ENCODE data around the gene HS1BP3.
A peak's percentile ranks its signal among the peaks of the same experiment; 100 is the strongest.

The HS1BP3 gene

GRCh38 chr2:20663196-20664070, 12.5 kb upstream of the HS1BP3 start:
- DNase-seq: no peak

DNA sequence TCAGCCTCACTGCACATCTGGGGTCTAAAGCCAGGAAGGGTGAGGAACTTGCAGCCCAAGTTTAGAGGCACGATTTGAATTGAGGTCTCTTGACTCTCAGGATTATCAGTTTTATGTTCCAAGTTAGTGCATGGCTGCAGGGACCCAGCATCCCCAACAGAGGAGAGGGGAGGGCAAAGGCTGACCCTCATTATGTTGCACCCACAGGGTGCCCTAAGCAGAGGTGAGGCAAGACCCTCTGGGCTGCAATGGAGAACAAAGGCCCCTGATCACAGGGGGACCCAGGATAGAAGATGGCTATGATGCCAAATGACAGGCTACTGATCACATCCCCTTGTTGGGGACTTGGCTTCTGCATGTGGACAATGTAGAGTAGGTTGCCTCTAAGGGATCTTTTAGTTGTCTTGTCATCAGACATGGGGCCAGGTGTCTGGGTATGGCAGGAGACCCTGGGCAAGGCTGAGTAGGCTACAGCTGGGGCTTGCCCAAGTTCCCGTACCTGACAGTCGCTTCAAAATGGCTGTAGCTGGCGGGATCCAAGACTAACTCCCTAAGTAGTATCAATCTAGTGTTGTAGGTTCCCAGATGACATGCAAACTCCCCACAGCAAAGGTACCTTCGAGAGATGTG, 11.5 kb upstream of the HS1BP3 start:
- DNase-seq: no peak

DNA sequence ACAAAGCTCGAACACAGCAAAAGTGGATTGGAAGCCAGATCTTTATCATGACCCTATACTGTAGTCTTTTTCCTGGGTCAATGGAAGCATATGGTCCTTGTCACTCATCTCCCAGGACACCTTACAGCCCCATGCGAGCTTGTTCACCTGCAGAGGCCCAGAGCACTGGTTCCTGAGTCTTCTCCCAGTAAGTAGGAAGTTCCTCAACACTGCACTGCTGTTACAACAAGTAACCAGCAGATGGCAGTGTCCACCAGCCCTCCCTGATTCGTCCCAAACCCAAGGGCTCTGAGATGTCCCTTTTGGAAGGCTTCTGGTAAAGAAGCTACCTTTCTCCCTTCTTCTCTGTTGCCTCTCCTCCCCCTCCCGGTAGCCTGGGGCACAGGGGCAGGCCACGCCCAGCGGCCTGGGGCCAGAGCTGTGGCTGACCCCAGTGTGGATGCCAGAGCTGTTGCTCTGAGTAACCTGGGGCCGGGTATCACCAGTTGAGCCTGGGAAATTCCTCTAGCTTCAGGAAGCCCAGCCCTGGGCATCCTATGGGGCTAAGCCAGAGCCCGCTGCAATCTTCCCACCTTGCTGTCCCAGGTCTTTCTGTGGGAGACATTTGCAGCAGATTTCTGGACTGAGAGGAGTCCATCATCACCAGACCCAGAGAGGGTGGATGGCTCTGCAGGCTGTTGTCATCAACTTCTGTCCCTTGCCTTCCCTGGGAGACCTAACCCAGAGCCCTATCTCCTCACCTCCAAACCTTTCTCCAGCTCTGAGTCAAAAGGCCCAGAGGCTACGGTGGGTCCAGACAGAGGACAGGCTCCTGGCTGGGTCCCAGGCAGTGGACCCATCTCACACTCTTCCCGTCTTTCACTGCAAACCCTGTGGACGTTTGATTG, 10.8 kb upstream of the HS1BP3 start:
- peak; percentile 76 for DNase-seq

DNA sequence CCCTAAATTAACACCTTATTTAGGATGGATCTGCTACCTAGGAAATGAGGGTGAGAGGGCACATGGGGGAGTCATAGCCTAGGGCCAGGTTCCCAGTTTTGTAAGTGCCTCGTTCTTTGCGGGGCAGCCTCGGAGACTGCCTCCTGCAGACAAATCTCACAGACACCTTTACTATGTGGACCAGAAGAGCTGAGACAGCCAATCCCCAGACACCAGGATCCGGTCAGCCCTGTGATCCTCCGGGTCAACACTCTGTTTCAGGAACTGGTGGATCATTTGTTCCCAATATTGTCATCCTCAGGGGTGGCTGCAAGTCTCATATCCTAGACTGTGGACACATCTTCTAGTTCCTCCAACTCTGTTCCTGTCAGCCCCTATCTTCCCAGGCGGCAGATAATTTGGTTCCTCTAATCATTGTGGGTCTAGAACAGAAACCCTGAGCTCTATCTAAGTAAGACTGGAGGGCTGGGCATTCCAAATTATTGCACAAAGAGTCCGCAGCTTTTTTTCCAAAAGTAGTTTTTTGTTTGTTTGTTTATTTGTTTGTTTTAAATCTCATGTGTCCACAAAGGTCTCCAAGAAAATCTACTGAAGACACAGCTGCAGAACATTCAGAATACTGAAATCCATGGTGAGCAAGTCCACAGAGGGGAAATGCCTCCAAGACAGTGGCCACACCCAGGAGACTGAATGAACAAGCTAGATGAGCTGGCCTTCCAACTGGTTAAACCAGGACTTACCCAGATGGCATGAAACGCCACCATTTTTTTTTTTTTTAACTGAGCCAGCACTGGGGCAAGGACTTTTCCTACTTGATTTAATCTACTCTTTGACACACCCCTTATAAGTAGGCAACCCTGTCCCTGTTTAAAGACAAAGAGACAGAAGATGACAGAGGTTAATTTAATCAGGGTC, 9.9 kb upstream of the HS1BP3 start:
- DNase-seq: no peak

DNA sequence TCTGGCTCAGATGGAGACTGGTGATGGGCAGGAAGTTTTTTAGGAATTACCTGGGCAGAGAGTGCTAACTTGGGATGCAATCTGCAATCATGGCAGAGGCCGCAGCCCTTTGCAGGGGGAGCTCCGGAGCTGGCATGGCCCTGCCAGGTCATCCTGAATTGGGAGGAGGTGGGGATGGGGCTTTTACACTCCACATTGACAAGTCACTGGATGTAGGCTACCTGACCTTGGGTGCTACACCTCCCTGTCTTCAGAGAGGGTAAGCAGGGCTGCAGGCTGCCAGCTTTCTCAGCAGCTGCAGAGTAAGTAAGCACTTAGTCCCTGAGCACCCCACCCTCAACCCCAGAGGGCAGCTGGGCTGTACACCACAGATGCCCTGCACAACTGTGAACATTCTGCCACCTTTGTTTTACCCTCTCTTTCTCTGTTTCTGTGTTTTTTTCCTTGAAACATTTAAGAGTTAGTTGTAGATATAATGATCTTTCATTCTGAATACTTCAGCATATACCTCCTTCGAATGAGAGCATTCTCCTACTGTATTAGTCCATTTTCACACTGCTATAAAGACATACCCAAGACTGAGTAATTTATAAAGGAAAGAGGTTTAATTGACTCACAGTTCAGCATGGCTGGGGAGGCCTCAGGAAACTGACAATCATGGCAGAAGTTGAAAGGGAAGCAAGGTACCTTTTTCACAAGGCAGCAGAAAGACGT, 6.8 kb upstream of the HS1BP3 start:
- no peak for DNase-seq

DNA sequence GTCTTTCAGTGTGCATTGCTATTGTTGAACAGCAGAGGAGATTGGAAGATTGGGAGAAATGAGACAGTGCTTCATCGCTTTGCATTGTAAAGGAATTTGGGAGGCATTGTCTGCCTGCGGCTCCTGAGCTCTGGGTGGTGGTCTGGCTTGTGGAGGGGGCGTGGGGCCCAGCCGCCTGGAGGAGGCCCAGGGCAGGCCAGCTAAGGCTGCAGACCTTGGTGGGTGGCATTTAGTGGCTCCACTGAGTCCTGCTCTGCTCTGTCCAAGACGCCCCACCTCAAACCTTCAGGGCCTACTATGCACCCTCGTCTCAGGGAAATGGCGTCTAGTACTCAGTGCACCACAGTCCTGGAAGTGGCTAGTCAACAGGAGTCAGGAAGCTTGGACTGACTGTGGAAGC, 5.7 kb upstream of the HS1BP3 start:
- DNase-seq: no peak

- no peak for DNase-seq
Measured at GRCh38 chr2:20654535-20654813, 3.6 kb upstream of the HS1BP3 start.

- no peak for DNase-seq
Measured at GRCh38 chr2:20653695-20654534, 3.0 kb upstream of the HS1BP3 start.

DNA sequence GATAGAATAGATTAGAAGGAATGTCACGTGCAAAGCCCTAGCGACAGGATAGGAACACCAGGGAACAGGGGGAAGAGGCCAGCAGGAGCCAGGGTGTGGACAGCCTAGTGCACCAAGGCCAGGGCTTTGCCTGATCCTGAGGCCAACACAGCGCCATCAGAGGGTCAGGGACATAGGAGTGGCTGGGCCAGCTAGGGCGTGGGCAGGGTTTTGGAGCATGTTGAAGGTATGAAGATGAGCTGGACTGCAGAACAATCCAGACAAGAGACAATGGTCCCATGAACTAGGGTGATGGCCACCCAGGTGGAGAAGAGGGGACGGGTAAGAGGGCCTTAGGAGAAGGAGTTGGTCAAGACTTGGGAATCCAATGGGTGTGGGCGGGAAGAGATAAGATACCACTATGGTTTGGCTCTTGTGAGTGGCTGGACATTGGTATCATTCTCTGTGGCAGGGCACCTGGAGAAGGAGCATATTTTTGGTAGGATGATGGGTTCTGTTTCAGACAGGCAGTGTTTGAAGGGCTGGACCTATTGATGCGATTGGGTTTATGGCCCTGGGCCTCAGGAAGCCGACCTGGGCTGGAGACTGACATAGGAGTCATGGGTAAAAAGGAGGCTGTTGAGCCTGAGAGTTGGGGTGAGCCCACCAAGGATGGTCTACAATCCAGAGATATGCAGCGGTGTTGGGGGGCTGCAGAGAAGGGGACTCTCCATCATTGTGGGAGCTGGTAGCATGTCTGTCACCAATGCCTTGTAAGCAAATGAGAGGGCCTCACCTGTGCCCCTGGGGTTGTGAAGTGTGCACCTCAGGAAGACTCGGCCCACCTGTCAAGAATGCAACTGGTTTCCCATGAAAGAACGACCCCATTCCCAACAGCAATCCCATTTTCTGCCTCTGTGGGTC, 2.0 kb upstream of the HS1BP3 start:
- no peak for DNase-seq

- no peak for DNase-seq
Measured at GRCh38 chr2:20652141-20652540, 1.2 kb upstream of the HS1BP3 start.

- no peak for DNase-seq
Measured at GRCh38 chr2:20651731-20652099, 817 bp upstream of the HS1BP3 start.

DNA sequence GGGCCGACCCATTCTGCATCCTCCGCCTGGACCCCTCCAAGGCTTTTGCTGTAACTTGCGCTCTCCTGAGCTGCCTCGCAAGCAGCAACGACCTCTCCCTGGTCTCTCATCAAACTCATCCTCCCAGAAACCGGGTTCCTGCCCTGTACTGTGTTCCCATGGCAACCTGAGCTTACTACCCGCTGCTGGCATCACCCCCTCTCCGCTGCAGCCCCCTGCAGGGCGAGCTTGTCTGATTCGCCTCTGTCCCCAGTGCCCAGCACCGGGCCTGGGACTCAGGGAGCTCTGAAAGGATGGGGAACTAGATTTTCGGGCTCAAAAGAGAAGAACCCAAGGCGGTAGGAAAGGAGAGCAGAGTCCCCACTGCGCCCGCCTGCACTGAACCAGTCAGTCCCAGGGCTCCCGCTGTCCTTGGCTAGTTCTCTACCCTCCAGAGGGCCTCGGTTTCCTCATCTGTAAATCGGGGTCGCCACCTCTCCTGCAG, 463 bp downstream of the HS1BP3 start:
- peak; percentile 56 for DNase-seq

DNA sequence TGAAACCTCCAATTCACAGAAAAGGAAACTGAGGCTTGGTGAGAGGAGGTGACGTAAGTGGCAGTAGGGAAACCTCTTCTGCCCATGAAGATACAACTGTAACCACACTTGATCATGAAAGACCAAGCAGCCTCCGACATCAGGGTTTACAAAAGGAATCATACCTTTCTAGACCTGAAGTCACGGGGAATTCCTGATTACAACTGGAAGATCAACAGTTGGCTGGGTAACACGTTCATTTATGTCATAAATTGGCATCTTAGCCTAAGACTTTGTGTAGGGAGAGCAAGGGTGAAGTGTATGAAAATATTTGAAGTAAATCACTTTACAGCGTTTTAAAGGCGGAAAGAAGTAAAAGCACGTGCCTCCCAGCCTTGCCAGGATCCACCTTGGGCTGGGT, 922 bp downstream of the HS1BP3 start:
- DNase-seq: no peak

DNA sequence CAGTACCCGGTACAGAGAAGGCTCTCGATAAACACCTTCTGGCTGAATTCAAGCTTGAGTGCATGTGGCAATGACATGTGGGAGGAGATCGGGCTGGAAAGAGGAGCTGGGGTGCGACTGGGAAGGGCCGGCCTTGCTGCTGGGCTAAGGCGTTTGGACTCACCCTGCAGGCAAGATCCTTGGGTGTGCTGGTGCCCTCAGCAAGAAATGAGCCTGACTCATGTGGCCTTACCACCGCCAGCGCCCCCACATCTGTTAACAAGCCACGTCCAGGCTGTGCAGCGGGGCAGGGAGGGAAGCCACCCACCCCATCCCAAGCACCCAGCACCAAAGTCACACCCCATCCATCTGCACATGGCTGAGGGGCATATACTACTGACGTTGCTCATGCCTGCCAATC, 1.3 kb downstream of the HS1BP3 start:
- DNase-seq: no peak

- no peak for DNase-seq
Measured at GRCh38 chr2:20648831-20649230, 2.1 kb downstream of the HS1BP3 start.

DNA sequence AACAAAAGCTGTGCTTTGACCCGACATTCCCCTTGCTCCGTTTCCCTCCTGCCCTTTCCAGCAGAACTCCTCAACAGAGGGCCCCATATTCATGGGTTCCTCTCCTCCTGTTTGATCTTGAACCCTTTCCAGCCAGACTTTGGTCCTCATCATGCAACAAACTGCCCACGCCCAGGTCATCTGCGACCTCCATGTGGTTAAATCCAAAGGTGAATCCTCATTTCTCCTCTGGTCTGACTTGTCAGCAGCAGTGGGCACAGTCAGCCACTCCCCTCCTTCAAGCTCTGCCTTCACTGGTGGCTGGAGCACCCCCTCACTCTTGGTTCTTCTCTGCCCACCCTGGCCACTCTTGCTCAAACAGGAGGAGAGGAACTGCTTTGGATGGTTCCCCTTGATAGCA, 2.7 kb downstream of the HS1BP3 start:
- no peak for DNase-seq

DNA sequence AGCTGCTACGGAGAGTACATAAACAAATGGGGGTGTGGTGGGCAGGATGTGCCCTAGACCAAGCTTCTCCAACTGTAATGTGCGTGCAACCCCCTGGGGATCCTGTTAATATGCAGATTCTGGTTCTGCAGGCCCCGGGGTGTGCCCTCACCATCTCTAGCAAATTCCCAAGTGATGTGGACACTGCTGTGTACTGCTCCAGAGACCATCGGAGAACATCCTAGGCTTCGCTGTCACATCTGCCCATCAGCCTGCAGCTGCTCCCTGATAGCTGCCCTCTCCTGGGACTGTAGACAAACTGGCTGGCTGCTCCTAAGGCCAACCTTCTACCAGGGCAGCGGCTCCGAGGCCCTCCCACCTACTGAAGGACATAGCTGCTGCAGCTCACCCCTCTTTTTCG, 3.2 kb downstream of the HS1BP3 start:
- DNase-seq: no peak

- no peak for DNase-seq
Measured at GRCh38 chr2:20647211-20647610, 3.7 kb downstream of the HS1BP3 start.

DNA sequence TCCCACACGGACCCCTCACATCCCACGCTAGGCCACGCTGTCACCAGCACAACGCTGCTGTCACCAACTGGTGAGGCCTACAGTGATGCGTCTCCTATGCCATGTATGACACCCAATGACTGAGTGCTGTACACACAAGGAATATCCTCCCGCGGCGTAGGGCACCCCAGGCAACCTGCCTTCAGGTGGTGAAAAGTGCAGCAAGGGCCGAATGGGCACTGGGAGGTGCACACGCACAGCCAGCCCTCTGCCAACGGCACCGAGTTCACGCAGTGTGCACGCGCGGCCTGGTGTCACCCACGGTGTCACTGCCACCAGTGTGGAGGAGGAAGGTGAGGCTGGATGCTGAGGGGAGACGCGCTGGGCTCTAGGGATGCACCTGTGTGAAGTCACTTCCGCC, 4.5 kb downstream of the HS1BP3 start:
- no peak for DNase-seq

GRCh38 chr2:20645761-20646160, 5.1 kb downstream of the HS1BP3 start:
- DNase-seq: no peak

All from CD4-positive, alpha-beta T cell treated with Interleukin-17A for 1 hour (primary cell).